AG09319 (cell line): ENCODE measurements around the gene RNF31.

Experiments
- DNase-seq: peaks from one replicate; pipeline ENCODE4 v3.0.0-alpha.2; 2010; ENCODE audit warnings: low read depth; ENCODE audit errors: extremely low read depth
- CTCF ChIP-seq: IDR thresholded peaks from 2 replicates; pipeline ENCODE4 v1.5.1; 2011; ENCODE audit warnings: low read depth, mild to moderate bottlenecking, inconsistent platforms, low read length, moderate library complexity

Gene RNF31

GRCh38 chr14:24130380-24130716, 16.9 kb upstream of the RNF31 start, which contains the start of gene FITM1:
FITM1 (plus strand) TSS chr14:24130659; CDS start chr14:24131564, 905 bp downstream.
- TF ChIP-seq CTCF, result no peak
- no peak for DNase-seq

GRCh38 chr14:24130717-24131548, 16.4 kb upstream of the RNF31 start:
- TF ChIP-seq CTCF, result no peak
- DNase-seq, result no peak

- no peak for DNase-seq
- TF ChIP-seq CTCF, result no peak
These were observed 15.7 kb upstream of the RNF31 start for GRCh38 chr14:24131549-24131966.

- TF ChIP-seq CTCF, result no peak
- DNase-seq, result no peak
These were observed 15.1 kb upstream of the RNF31 start for GRCh38 chr14:24132061-24132685.

- TF ChIP-seq CTCF, result no peak
- no peak for DNase-seq
These were observed 14.3 kb upstream of the RNF31 start for GRCh38 chr14:24132976-24133375.

- DNase-seq, result no peak
- no peak for TF ChIP-seq CTCF
These were observed 13.6 kb upstream of the RNF31 start for GRCh38 chr14:24133735-24134134.

GRCh38 chr14:24135584-24135833, 11.8 kb upstream of the RNF31 start:
- no peak for DNase-seq
- TF ChIP-seq CTCF, result no peak
